AG10803 (cell line): ENCODE data around the gene FER1L5.

Experiments used
- DNase-seq: peaks from one replicate; pipeline ENCODE4 v3.0.0; 2010; ENCODE audit warnings: low read depth
- H3K4me3 ChIP-seq: 2 replicates; pipeline ENCODE4 v1.5.1; 2011; ENCODE audit warnings: mild to moderate bottlenecking, low read length, control low read depth
- CTCF ChIP-seq: conservative IDR thresholded peaks from 2 replicates; pipeline ENCODE4 v1.5.1; 2011; ENCODE audit warnings: mild to moderate bottlenecking, low read length, control low read depth, inconsistent platforms

FER1L5 gene

GRCh38 chr2:96747061-96747617 is 104.6 kb downstream of the FER1L5 start:
- TF ChIP-seq CTCF = no peak
- H3K4me3 ChIP-seq = no peak overlapping the region
- peak; percentile 25 for DNase-seq

- DNase-seq = no peak
- TF ChIP-seq CTCF = no peak
Observed at GRCh38 chr2:96751800-96752199, 109.2 kb downstream of the FER1L5 start.

GRCh38 chr2:96753661-96754282 is 111.2 kb downstream of the FER1L5 start:
- no peak for DNase-seq
- no peak for TF ChIP-seq CTCF
- H3K4me3 ChIP-seq = no peak overlapping the region

More at GRCh38 chr2:96751800-96752199, 109.2 kb downstream of the FER1L5 start:
- H3K4me3 ChIP-seq = no peak overlapping the region

GRCh38 chr2:96754317-96754716 is 111.8 kb downstream of the FER1L5 start:
- no peak for DNase-seq
- H3K4me3 ChIP-seq = no peak overlapping the region
- TF ChIP-seq CTCF = no peak
